ENCODE data around the gene BMP5. TPM values are rescaled to one million over a fixed set of nuclear protein-coding genes. Genes with fewer than 3 reads are reported as not detected.

BMP5 gene
- total and polyA plus RNA-seq, 2 donors (not counting 3 experiments of a cell fraction or from before 2014, with no cell fraction given) = not detected

DNA sequence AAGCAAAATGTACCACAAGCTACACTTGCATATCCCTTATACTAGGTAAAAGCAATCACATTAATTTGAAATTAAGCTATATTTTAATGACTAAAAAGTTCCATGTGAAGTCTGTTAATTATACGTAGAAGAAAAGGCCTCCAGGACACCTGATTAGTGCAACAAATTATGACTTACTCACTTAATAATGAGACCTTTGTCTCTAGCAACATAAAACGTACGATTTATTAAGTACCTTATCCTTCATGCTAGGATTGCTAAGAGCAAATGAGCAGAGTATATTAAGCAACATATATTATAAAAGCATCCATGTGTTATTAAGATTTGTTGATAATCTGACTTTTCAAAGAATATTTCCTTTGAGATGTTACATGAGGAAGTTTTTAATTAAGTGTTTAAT lies 2.5 kb downstream of the BMP5 start:
- FAIRE-seq (no peak), DNase-seq (ENCODE audit: low read depth, low spot score) (no peak)
- CTCF ChIA-PET = interaction anchor here (0.8 to 1.8 kb wide), 5 partner anchors 10 to 255 kb away, joined by 3 to 6 read pairs (median 3); no protein-coding TSS in a partner anchor
- Histone ChIP-seq H3K4me1 (ENCODE audit: control insufficient read depth, extremely low read depth, insufficient read depth, low read length) (no peaks in the 10 kb centered on the region), H3K36me3 (ENCODE audit: control insufficient read depth in 2 of 2, extremely low read depth in 1 of 2, insufficient read depth in 2 of 2, low read length in 2 of 2) (no peaks in the 10 kb centered on the region), H4K20me1 (replicated peaks; ENCODE audit: control insufficient read depth, extremely low read depth, insufficient read depth, low read length) (no peaks in the 10 kb centered on the region), H3K27ac (ENCODE audit: insufficient read depth, low read depth, low read length) (no peak overlapping the region), H2AFZ (ENCODE audit: low read depth, low read length) (no peak overlapping the region), H3K4me2 (ENCODE audit: insufficient read depth, low read length) (no peak overlapping the region), H3K79me2 (ENCODE audit: control insufficient read depth, insufficient read depth, low read length) (no peaks in the 10 kb centered on the region), H3K9me1 (replicated peaks; ENCODE audit: control insufficient read depth, extremely low read depth, insufficient read depth, low read length) (no peaks in the 10 kb centered on the region), H3K27me3 (ENCODE audit: control insufficient read depth in 2 of 2, insufficient read depth in 2 of 2, low read length in 2 of 2) (no peaks in the 10 kb centered on the region), H3K9me3 (replicated peaks; ENCODE audit: control insufficient read depth, insufficient read depth, low read length) (no peaks in the 10 kb centered on the region), H3K4me3 (replicated peaks in 1 of 3; ENCODE audit: insufficient read depth in 1 of 3, low read depth in 1 of 3, low read length in 3 of 3) (no peak overlapping the region), H3K9ac (replicated peaks; ENCODE audit: extremely low read depth, insufficient read depth, low read length) (no peak overlapping the region)
- intact Hi-C loops (cut with micrococcal nuclease) = no loop called here
- dilution Hi-C loops (cut with MboI; ENCODE audit: extremely low pct_ligation_motif_present, low sequenced_read_pairs) = no loop called here
- BruUV-seq (replicated peaks) = no TSS peak
- no peak for TF ChIP-seq POLR2A (IDR thresholded peaks at IDR 0.05; ENCODE audit: low read depth, low read length)
- no peak for TF ChIP-seq POLR2AphosphoS5 (IDR thresholded peaks at IDR 0.05; ENCODE audit: insufficient read depth, low read depth, low read length)
- POLR2A ChIA-PET = no interaction called here

DNA sequence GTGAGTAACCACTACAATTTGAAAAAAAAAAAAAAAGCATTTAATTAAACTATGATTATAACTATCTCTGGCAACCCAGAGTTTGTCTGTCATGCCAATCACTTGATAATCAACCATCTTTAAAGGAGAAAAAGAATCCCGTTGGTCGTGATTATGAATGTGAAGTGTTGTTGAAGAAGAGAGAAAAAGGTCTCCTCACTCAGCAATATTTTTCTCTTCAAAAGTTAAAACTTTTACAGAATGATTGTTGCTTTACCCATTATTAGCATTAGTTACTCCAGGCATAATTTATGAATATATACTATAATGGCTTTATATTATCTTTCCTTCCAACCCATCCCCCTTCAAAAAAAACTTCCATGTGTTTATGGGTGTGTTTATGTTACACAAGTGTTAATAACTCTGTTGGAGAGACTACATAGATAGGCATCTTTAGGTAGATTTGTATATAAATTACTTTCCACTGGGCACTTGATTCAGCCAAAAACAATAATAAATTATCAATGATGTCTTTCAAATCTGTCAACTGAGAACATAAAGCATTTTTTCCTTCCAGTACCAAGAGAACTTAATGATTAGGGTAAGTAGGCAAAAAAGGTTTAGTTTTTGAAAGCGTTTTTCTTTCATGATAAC lies 5.1 kb downstream of the BMP5 start:
- dilution Hi-C loops (cut with MboI; ENCODE audit: extremely low pct_ligation_motif_present, low sequenced_read_pairs) = no loop called here
- no TSS peak for BruUV-seq (replicated peaks)
- intact Hi-C loops (cut with micrococcal nuclease) = no loop called here
- DNase-seq (ENCODE audit: low read depth, low spot score) (no peak), FAIRE-seq (no peak)
- H3K4me3 ChIP-seq (replicated peaks in 1 of 3; ENCODE audit: insufficient read depth in 1 of 3, low read depth in 1 of 3, low read length in 3 of 3) = no peak overlapping the region
- H3K27me3 ChIP-seq (ENCODE audit: control insufficient read depth in 2 of 2, insufficient read depth in 2 of 2, low read length in 2 of 2) = no peaks in the 10 kb centered on the region
- no peak overlapping the region for H2AFZ ChIP-seq (ENCODE audit: low read depth, low read length)
- CTCF ChIA-PET = no interaction called here
- no peaks in the 10 kb centered on the region for H4K20me1 ChIP-seq (replicated peaks; ENCODE audit: control insufficient read depth, extremely low read depth, insufficient read depth, low read length)
- no peaks in the 10 kb centered on the region for H3K36me3 ChIP-seq (ENCODE audit: control insufficient read depth in 2 of 2, extremely low read depth in 1 of 2, insufficient read depth in 2 of 2, low read length in 2 of 2)
- no peaks in the 10 kb centered on the region for H3K79me2 ChIP-seq (ENCODE audit: control insufficient read depth, insufficient read depth, low read length)
- H3K9me1 ChIP-seq (replicated peaks; ENCODE audit: control insufficient read depth, extremely low read depth, insufficient read depth, low read length) = no peaks in the 10 kb centered on the region
- POLR2A ChIA-PET = no interaction called here
- TF ChIP-seq FOS (IDR thresholded peaks at IDR 0.05; ENCODE audit: borderline replicate concordance, insufficient read depth, low read length) (no peak), POLR2AphosphoS5 (IDR thresholded peaks at IDR 0.05; ENCODE audit: insufficient read depth, low read depth, low read length) (no peak), GATA2 (IDR thresholded peaks at IDR 0.05; ENCODE audit: insufficient read depth, insufficient read length, low read depth, low read length) (no peak), JUN (IDR thresholded peaks at IDR 0.05; ENCODE audit: borderline replicate concordance, insufficient read depth, insufficient read length, low read depth) (no peak), EZH2 (IDR thresholded peaks at IDR 0.05; ENCODE audit: borderline replicate concordance, low read depth, low read length, severe bottlenecking) (no peak), MYC (IDR thresholded peaks at IDR 0.05; ENCODE audit: low read depth, low read length) (no peak), POLR2A (IDR thresholded peaks at IDR 0.05; ENCODE audit: low read depth, low read length) (no peak)
- TF ChIP-seq, protein P1, sequence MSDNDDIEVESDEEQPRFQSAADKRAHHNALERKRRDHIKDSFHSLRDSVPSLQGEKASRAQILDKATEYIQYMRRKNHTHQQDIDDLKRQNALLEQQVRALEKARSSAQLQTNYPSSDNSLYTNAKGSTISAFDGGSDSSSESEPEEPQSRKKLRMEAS (IDR thresholded peaks at IDR 0.05; ENCODE audit: insufficient read depth, insufficient read length) = no peak
- TF ChIP-seq, protein P2, sequence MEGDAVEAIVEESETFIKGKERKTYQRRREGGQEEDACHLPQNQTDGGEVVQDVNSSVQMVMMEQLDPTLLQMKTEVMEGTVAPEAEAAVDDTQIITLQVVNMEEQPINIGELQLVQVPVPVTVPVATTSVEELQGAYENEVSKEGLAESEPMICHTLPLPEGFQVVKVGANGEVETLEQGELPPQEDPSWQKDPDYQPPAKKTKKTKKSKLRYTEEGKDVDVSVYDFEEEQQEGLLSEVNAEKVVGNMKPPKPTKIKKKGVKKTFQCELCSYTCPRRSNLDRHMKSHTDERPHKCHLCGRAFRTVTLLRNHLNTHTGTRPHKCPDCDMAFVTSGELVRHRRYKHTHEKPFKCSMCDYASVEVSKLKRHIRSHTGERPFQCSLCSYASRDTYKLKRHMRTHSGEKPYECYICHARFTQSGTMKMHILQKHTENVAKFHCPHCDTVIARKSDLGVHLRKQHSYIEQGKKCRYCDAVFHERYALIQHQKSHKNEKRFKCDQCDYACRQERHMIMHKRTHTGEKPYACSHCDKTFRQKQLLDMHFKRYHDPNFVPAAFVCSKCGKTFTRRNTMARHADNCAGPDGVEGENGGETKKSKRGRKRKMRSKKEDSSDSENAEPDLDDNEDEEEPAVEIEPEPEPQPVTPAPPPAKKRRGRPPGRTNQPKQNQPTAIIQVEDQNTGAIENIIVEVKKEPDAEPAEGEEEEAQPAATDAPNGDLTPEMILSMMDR (IDR thresholded peaks at IDR 0.05; ENCODE audit: extremely low read depth in 1 of 2, insufficient read depth in 1 of 2, low read depth in 1 of 2, low read length in 2 of 2) = no peak
- H3K9ac ChIP-seq (replicated peaks; ENCODE audit: extremely low read depth, insufficient read depth, low read length) = no peak overlapping the region
- no peaks in the 10 kb centered on the region for H3K4me1 ChIP-seq (ENCODE audit: control insufficient read depth, extremely low read depth, insufficient read depth, low read length)
- H3K4me2 ChIP-seq (ENCODE audit: insufficient read depth, low read length) = no peak overlapping the region
- no peak overlapping the region for H3K27ac ChIP-seq (ENCODE audit: insufficient read depth, low read depth, low read length)
- no peaks in the 10 kb centered on the region for H3K9me3 ChIP-seq (replicated peaks; ENCODE audit: control insufficient read depth, insufficient read depth, low read length)

Measured in endothelial cell of umbilical vein (primary cell).